ENCODE results near the gene SYT7. TPM values are rescaled to one million over a fixed set of nuclear protein-coding genes. Genes with fewer than 3 reads are reported as not detected.

Gene SYT7
- total and polyA plus RNA-seq, 4 donors: 2.1 to 114 (median 30.8) TPM

- H3K36me3 ChIP-seq (ENCODE audit: control insufficient read depth in 4 of 4, insufficient read depth in 3 of 4, low read depth in 1 of 4, low read length in 3 of 4): no peaks in the 10 kb centered on the region
- peaks cover 0 to 6% (median 0%) of the 10 kb centered on the region in 4 donors for H3K27me3 ChIP-seq (ENCODE audit: control insufficient read depth in 4 of 4, insufficient read depth in 4 of 4, low read length in 3 of 4)
- no peak for DNase-seq (ENCODE audit: low spot score)
- 75% methylated on average over 4 of the region's 4 CpGs for WGBS
- H3K4me3 ChIP-seq (ENCODE audit: low read depth in 1 of 3, low read length in 3 of 3): no peak overlapping the region
- H3K9ac ChIP-seq (ENCODE audit: low read depth in 1 of 2, low read length in 2 of 2): no peak overlapping the region
- peaks cover 8 to 17% (median 14%) of the 10 kb centered on the region in 4 donors for H3K4me1 ChIP-seq (ENCODE audit: control insufficient read depth in 4 of 4, insufficient read depth in 4 of 4, low read length in 3 of 4)
- H3K9me3 ChIP-seq (ENCODE audit: control insufficient read depth in 4 of 4, low read length in 3 of 4): no peaks in the 10 kb centered on the region
- H3K27ac ChIP-seq (ENCODE audit: low read depth in 1 of 2, low read length in 2 of 2): no peak overlapping the region
- TF ChIP-seq RXRA (IDR thresholded peaks at IDR 0.05) (no peak), FOXA2 (IDR thresholded peaks at IDR 0.05) (no peak), MAX (IDR thresholded peaks at IDR 0.05) (no peak), YY1 (IDR thresholded peaks at IDR 0.05) (no peak), CTCF (IDR thresholded peaks at IDR 0.05; ENCODE audit: low read depth, low read length, missing input control) (no peak), HNF4G (IDR thresholded peaks at IDR 0.05) (no peak), EGR1 (IDR thresholded peaks at IDR 0.05; ENCODE audit: low read depth in 2 of 2) (no peak), HNF4A (conservative IDR thresholded peaks at IDR 0.05) (no peak), ATF3 (IDR thresholded peaks at IDR 0.05) (no peak), JUND (IDR thresholded peaks at IDR 0.05) (no peak), ZBTB33 (IDR thresholded peaks at IDR 0.05) (no peak), RAD21 (IDR thresholded peaks at IDR 0.05) (no peak), TAF1 (conservative IDR thresholded peaks at IDR 0.05) (no peak), NR2F2 (IDR thresholded peaks at IDR 0.05) (no peak), SP1 (IDR thresholded peaks at IDR 0.05) (no peak), REST (IDR thresholded peaks at IDR 0.05) (no peak), GABPA (IDR thresholded peaks at IDR 0.05 in 1 of 2, conservative IDR thresholded peaks at IDR 0.05 in 1 of 2) (no peak), FOXA1 (IDR thresholded peaks at IDR 0.05) (no peak)
These were observed 68.4 kb downstream of the SYT7 start for GRCh38 chr11:61512435-61512834.

Measured in liver (tissue), 9 donors.